ENCODE data around the gene WEE1. TPM values are rescaled to one million over a fixed set of nuclear protein-coding genes. Genes with fewer than 3 reads are reported as not detected.

WEE1 gene
- total RNA-seq, 2 donors from 2014 or later: 80.1 to 93.5 TPM

DNA sequence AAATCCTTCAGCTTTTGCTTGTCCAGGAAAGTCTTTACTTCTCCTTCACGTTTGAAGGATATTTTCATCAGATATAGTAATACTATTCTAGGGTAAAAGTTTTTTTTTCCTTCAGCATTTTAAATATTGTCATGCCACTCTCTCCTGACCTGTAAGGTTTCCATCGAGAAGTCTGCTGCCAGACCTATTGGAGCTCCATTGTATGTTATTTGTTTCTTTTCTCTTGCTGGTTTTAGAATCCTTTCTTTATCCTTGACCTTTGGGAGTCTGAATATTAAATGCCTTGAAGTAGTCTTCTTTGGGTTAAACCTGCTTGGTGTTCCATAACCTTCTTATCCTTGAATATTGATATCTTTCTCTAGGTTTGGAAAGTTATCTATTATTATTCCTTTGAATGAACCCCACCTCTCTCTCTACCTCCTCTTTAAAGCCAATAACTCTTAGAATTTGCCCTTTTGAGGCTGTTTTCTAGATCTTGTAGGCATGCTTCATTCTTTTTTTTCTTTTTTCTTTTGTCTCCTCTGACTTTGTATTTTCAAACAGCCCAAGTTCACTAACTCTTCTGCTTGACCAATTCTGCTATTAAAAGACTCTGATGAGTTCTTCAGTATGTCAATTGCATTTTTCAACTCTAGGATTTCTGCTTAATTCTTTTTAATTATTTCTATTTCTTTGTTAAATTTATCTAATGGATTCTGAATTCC, 12.0 kb upstream of the WEE1 start:
- DNase-seq: no peak
- peaks cover 16% of the 10 kb centered on the region for H3K9me3 ChIP-seq (ENCODE audit: control insufficient read depth, low read length)
- H3K27ac ChIP-seq (ENCODE audit: low read depth, low read length): no peak overlapping the region
- Mint-ChIP-seq H3K27ac (no peak overlapping the region), H3K4me1 (peaks cover 9% of the 10 kb centered on the region), H3K36me3 (ENCODE audit: low read depth) (peaks cover 6% of the 10 kb centered on the region), H3K27me3 (ENCODE audit: insufficient read depth) (no peaks in the 10 kb centered on the region), H3K9me3 (peaks cover 26% of the 10 kb centered on the region), H3K4me3 (no peak overlapping the region)
- TF ChIP-seq, protein P1, sequence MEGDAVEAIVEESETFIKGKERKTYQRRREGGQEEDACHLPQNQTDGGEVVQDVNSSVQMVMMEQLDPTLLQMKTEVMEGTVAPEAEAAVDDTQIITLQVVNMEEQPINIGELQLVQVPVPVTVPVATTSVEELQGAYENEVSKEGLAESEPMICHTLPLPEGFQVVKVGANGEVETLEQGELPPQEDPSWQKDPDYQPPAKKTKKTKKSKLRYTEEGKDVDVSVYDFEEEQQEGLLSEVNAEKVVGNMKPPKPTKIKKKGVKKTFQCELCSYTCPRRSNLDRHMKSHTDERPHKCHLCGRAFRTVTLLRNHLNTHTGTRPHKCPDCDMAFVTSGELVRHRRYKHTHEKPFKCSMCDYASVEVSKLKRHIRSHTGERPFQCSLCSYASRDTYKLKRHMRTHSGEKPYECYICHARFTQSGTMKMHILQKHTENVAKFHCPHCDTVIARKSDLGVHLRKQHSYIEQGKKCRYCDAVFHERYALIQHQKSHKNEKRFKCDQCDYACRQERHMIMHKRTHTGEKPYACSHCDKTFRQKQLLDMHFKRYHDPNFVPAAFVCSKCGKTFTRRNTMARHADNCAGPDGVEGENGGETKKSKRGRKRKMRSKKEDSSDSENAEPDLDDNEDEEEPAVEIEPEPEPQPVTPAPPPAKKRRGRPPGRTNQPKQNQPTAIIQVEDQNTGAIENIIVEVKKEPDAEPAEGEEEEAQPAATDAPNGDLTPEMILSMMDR (conservative IDR thresholded peaks at IDR 0.05): no peak
- H3K4me1 ChIP-seq (ENCODE audit: control insufficient read depth, insufficient read depth, low read length): peaks cover 3% of the 10 kb centered on the region
- 85% methylated on average over 1 of the region's 2 CpGs; no CpG with 5 or more reads in 1 of the 2 experiments for WGBS, 2 experiments (ENCODE audit: insufficient coverage in 1 of 2, insufficient read length in 1 of 2)
- H3K36me3 ChIP-seq (ENCODE audit: control insufficient read depth, insufficient read depth, low read length): no peaks in the 10 kb centered on the region
- H3K9ac ChIP-seq (ENCODE audit: extremely low read depth, low read length, poor library complexity, severe bottlenecking): no peak overlapping the region
- no peak overlapping the region for H3K4me3 ChIP-seq (ENCODE audit: low read length)
- H3K27me3 ChIP-seq (ENCODE audit: control insufficient read depth, insufficient read depth, low read length, poor library complexity, severe bottlenecking): no peaks in the 10 kb centered on the region

DNA sequence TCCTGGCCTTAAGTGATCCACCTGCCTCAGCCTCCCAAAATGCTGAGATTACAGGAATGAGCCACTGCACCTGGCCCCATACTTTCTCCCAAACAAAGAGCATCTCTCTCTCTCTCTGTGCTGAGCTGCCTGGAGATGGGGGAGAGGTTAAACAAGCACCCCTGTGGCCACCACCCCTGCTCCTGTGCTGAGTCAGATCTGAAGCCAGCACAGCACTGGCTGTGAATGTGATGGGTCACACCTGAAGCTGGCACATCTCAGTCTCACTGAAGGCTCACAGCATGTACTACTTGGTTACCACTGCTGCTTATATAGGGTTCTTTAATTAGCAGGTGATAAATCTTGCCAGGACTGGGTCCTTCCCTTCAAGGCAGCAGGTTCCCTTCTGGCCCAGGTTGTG, 10.8 kb upstream of the WEE1 start:
- no peak overlapping the region for H3K4me3 Mint-ChIP-seq
- TF ChIP-seq, protein P1 (conservative IDR thresholded peaks at IDR 0.05): no peak
- Histone ChIP-seq H3K4me3 (ENCODE audit: low read length) (no peak overlapping the region), H3K9ac (ENCODE audit: extremely low read depth, low read length, poor library complexity, severe bottlenecking) (no peak overlapping the region), H3K36me3 (ENCODE audit: control insufficient read depth, insufficient read depth, low read length) (no peaks in the 10 kb centered on the region), H3K27ac (ENCODE audit: low read depth, low read length) (no peak overlapping the region), H3K4me1 (ENCODE audit: control insufficient read depth, insufficient read depth, low read length) (peaks cover 3% of the 10 kb centered on the region), H3K27me3 (ENCODE audit: control insufficient read depth, insufficient read depth, low read length, poor library complexity, severe bottlenecking) (no peaks in the 10 kb centered on the region), H3K9me3 (ENCODE audit: control insufficient read depth, low read length) (peaks cover 16% of the 10 kb centered on the region)
- peaks cover 6% of the 10 kb centered on the region for H3K36me3 Mint-ChIP-seq (ENCODE audit: low read depth)
- no peak for DNase-seq
- H3K4me1 Mint-ChIP-seq: peaks cover 12% of the 10 kb centered on the region
- peaks cover 26% of the 10 kb centered on the region for H3K9me3 Mint-ChIP-seq
- no peak overlapping the region for H3K27ac Mint-ChIP-seq
- H3K27me3 Mint-ChIP-seq (ENCODE audit: insufficient read depth): no peaks in the 10 kb centered on the region

- no peaks in the 10 kb centered on the region for H3K27me3 Mint-ChIP-seq (ENCODE audit: insufficient read depth)
- WGBS, 2 experiments (ENCODE audit: insufficient coverage in 1 of 2, insufficient read length in 1 of 2): 67 to 100% methylated on average over 1 of the region's 1 CpG
- peaks cover 6% of the 10 kb centered on the region for H3K36me3 Mint-ChIP-seq (ENCODE audit: low read depth)
- no peak overlapping the region for H3K27ac Mint-ChIP-seq
- peaks cover 16% of the 10 kb centered on the region for H3K4me1 Mint-ChIP-seq
- peaks cover 3% of the 10 kb centered on the region for H3K4me1 ChIP-seq (ENCODE audit: control insufficient read depth, insufficient read depth, low read length)
- H3K4me3 Mint-ChIP-seq: no peak overlapping the region
- H3K9ac ChIP-seq (ENCODE audit: extremely low read depth, low read length, poor library complexity, severe bottlenecking): no peak overlapping the region
- no peaks in the 10 kb centered on the region for H3K36me3 ChIP-seq (ENCODE audit: control insufficient read depth, insufficient read depth, low read length)
- peaks cover 26% of the 10 kb centered on the region for H3K9me3 Mint-ChIP-seq
- H3K27me3 ChIP-seq (ENCODE audit: control insufficient read depth, insufficient read depth, low read length, poor library complexity, severe bottlenecking): no peaks in the 10 kb centered on the region
- H3K9me3 ChIP-seq (ENCODE audit: control insufficient read depth, low read length): peaks cover 16% of the 10 kb centered on the region
- no peak overlapping the region for H3K4me3 ChIP-seq (ENCODE audit: low read length)
- H3K27ac ChIP-seq (ENCODE audit: low read depth, low read length): no peak overlapping the region
- DNase-seq: no peak
- TF ChIP-seq, protein P1 (conservative IDR thresholded peaks at IDR 0.05): no peak
Measured at GRCh38 chr11:9563196-9563730, 10.2 kb upstream of the WEE1 start.
